Activated CD4-positive, alpha-beta T cell treated with anti-CD3 and anti-CD28 coated beads for 48 hours (primary cell): ENCODE results near the gene MPRIP.
"Not testable (repeated sequence)": the region's sequence is repeated elsewhere in the genome, so short reads cannot be mapped to it uniquely, and the experiment has no call there.

Experiments used
- DNase-seq: peaks from one replicate; pipeline ENCODE4 v3.0.0-alpha.2; 2020

The MPRIP gene

GRCh38 chr17:17042384-17042736, at the start of gene MPRIP:
Gene MPRIP, plus strand, starts transcription at chr17:17042457. Its CDS starts 392 bp downstream, at chr17:17042849.
- DNase-seq = no peak

GRCh38 chr17:16994631-16995030, 47.6 kb upstream of the MPRIP start:
- no peak for DNase-seq

- DNase-seq = no peak
Observed at GRCh38 chr17:16995930-16996329, 46.3 kb upstream of the MPRIP start.

GRCh38 chr17:16996726-16997125, 45.5 kb upstream of the MPRIP start:
- DNase-seq = not testable (repeated sequence)

- DNase-seq = no peak
Observed at GRCh38 chr17:16997514-16998429, 44.5 kb upstream of the MPRIP start.

- DNase-seq = no peak
Observed at GRCh38 chr17:16999931-17000625, 42.2 kb upstream of the MPRIP start.

GRCh38 chr17:17001076-17001777, 41.0 kb upstream of the MPRIP start:
- DNase-seq = no peak

- peak; percentile 86 for DNase-seq
Observed at GRCh38 chr17:17001874-17002520, 40.3 kb upstream of the MPRIP start.

- DNase-seq = not testable (repeated sequence)
Observed at GRCh38 chr17:17002731-17003715, 39.2 kb upstream of the MPRIP start.

- no peak for DNase-seq
Observed at GRCh38 chr17:17004251-17004996, 37.8 kb upstream of the MPRIP start.

GRCh38 chr17:17004997-17005614, 37.2 kb upstream of the MPRIP start:
- not testable (repeated sequence) for DNase-seq

- DNase-seq = not testable (repeated sequence)
Observed at GRCh38 chr17:17007891-17008290, 34.4 kb upstream of the MPRIP start.

- DNase-seq = not testable (repeated sequence)
Observed at GRCh38 chr17:17008621-17009397, 33.4 kb upstream of the MPRIP start.

GRCh38 chr17:17009972-17010371, 32.3 kb upstream of the MPRIP start:
- DNase-seq = not testable (repeated sequence)

- not testable (repeated sequence) for DNase-seq
Observed at GRCh38 chr17:17010545-17011034, 31.7 kb upstream of the MPRIP start.

- DNase-seq = not testable (repeated sequence)
Observed at GRCh38 chr17:17011043-17011907, 31.0 kb upstream of the MPRIP start.

- not testable (repeated sequence) for DNase-seq
Observed at GRCh38 chr17:17013828-17014747, 28.2 kb upstream of the MPRIP start.
